WTC11 (cell line): ENCODE measurements around the gene BMP2K. TPM values are rescaled to one million over a fixed set of nuclear protein-coding genes. Genes with fewer than 3 reads are reported as not detected.
"Not testable (repeated sequence)": the region's sequence is repeated elsewhere in the genome, so short reads cannot be mapped to it uniquely, and the experiment has no call there.

ENCODE experiments used
- ATAC-seq: fragments of 200-7000 bp; cut with Tn5 transposase; 2 replicates; pipeline ENCODE4 v1.10.0; 2021; ENCODE audit warnings: mild to moderate bottlenecking, moderate library complexity
- CTCF ChIA-PET: fragments of 300-600 bp; sonication (Branson Sonifier 250); formaldehyde crosslinking; loops from one replicate; lab custom pipeline; 2021; ENCODE audit warnings: antibody characterized with exemption; lab: Charles Lee
- POLR2A ChIA-PET: fragments of 350-600 bp; sonication (Branson Sonifier 250); formaldehyde crosslinking; loops from one replicate; lab custom pipeline; 2021; ENCODE audit warnings: antibody characterized with exemption; lab: Charles Lee
- DNase-seq: peaks from one replicate; pipeline ENCODE4 v3.0.0; 2021; ENCODE audit warnings: low spot score
- H3K27ac Mint-ChIP-seq: 2 replicates; pipeline ENCODE4 v1.8.0; 2021; ENCODE audit warnings: mixed read lengths
- H3K27me3 Mint-ChIP-seq: 2 replicates; pipeline ENCODE4 v1.8.0; 2021; ENCODE audit warnings: low read depth, mild to moderate bottlenecking, moderate library complexity, mixed read lengths
- H3K36me3 Mint-ChIP-seq: 2 replicates; pipeline ENCODE4 v1.8.0; 2021; ENCODE audit warnings: mixed read lengths
- H3K4me1 Mint-ChIP-seq: 2 replicates; pipeline ENCODE4 v1.8.0; 2022; ENCODE audit warnings: mixed read lengths
- H3K4me3 Mint-ChIP-seq: 2 replicates; pipeline ENCODE4 v1.8.0; 2021; ENCODE audit warnings: mild to moderate bottlenecking, moderate library complexity, mixed read lengths
- H3K9me3 Mint-ChIP-seq: 2 replicates; pipeline ENCODE4 v1.8.0; 2021; ENCODE audit warnings: mixed read lengths
- ETV6 ChIP-seq: sonication (generic); formaldehyde crosslinking; IDR thresholded peaks from 2 replicates; pipeline ENCODE4 v1.8.1; 2022; ENCODE audit warnings: mild to moderate bottlenecking, missing genetic modification reagents
- GABPB1 ChIP-seq: sonication (generic); formaldehyde crosslinking; IDR thresholded peaks from 2 replicates; pipeline ENCODE4 v1.8.1; 2023; ENCODE audit warnings: mild to moderate bottlenecking, missing genetic modification reagents
- JAZF1 ChIP-seq: fragments of 250-450 bp; sonication (Bioruptor Pico); IDR thresholded peaks from 2 replicates; pipeline ENCODE4 v1.9.0; 2021; ENCODE audit warnings: moderate library complexity, mild to moderate bottlenecking, inconsistent platforms
- MXD4 ChIP-seq: fragments of 250-450 bp; sonication (Bioruptor Pico); IDR thresholded peaks from 2 replicates; pipeline ENCODE4 v1.8.0; 2021; ENCODE audit warnings: mild to moderate bottlenecking, moderate library complexity, borderline replicate concordance
- NFYB ChIP-seq: sonication (generic); formaldehyde crosslinking; conservative IDR thresholded peaks from 2 replicates; pipeline ENCODE4 v1.8.0; 2022; ENCODE audit warnings: low read depth, missing genetic modification reagents
- SP1 ChIP-seq: sonication (generic); formaldehyde crosslinking; conservative IDR thresholded peaks from 2 replicates; pipeline ENCODE4 v1.8.1; 2022; ENCODE audit warnings: missing genetic modification reagents
- TEAD1 ChIP-seq: sonication (generic); formaldehyde crosslinking; IDR thresholded peaks from 2 replicates; pipeline ENCODE4 v1.8.0; 2022; ENCODE audit warnings: mild to moderate bottlenecking, missing genetic modification reagents
- ZBTB21 ChIP-seq: sonication (generic); formaldehyde crosslinking; IDR thresholded peaks from 2 replicates; pipeline ENCODE4 v1.8.1; 2023; ENCODE audit warnings: mild to moderate bottlenecking, missing genetic modification reagents, borderline replicate concordance
- ZNF138 ChIP-seq: sonication (generic); formaldehyde crosslinking; conservative IDR thresholded peaks from 2 replicates; pipeline ENCODE4 v1.8.1; 2022; ENCODE audit warnings: mild to moderate bottlenecking, moderate library complexity, missing genetic modification reagents
- ZNF219 ChIP-seq: sonication (generic); formaldehyde crosslinking; IDR thresholded peaks from 2 replicates; pipeline ENCODE4 v1.8.0; 2023; ENCODE audit warnings: missing genetic modification reagents, mild to moderate bottlenecking, borderline replicate concordance
- total RNA-seq: library from RNA; stranded (reverse); gene quantifications from 3 replicates; pipeline ENCODE4 v1.2.3, GENCODE V29; 2021
- TF ChIP-seq, protein P1 (sequence below): sonication (generic); formaldehyde crosslinking; IDR thresholded peaks from 2 replicates; pipeline ENCODE4 v1.8.1; 2023; ENCODE audit warnings: mild to moderate bottlenecking, moderate library complexity, missing genetic modification reagents
- TF ChIP-seq, protein P2 (sequence below): fragments of 250-450 bp; sonication (Bioruptor Pico); IDR thresholded peaks from 2 replicates; pipeline ENCODE4 v2.1.2; 2022; ENCODE audit warnings: mild to moderate bottlenecking, moderate library complexity
- TF ChIP-seq, protein P3 (sequence below): sonication (generic); formaldehyde crosslinking; IDR thresholded peaks from 2 replicates; pipeline ENCODE4 v1.8.0; 2022; ENCODE audit warnings: missing genetic modification reagents
- TF ChIP-seq, protein P4 (sequence below): sonication (generic); formaldehyde crosslinking; conservative IDR thresholded peaks from 2 replicates; pipeline ENCODE4 v1.8.1; 2023; ENCODE audit warnings: mild to moderate bottlenecking, low read depth, missing genetic modification reagents, moderate library complexity
- TF ChIP-seq, protein P5 (sequence below): sonication (generic); formaldehyde crosslinking; IDR thresholded peaks from 2 replicates; pipeline ENCODE4 v1.8.0; 2023; ENCODE audit warnings: mild to moderate bottlenecking, missing genetic modification reagents
- TF ChIP-seq, protein P6 (sequence below): sonication (generic); formaldehyde crosslinking; IDR thresholded peaks from 2 replicates; pipeline ENCODE4 v1.8.1; 2023; ENCODE audit warnings: mild to moderate bottlenecking, missing genetic modification reagents, moderate library complexity

The BMP2K gene
- total RNA-seq, 1 experiment from 2014 or later, result 19.9 TPM

DNA sequence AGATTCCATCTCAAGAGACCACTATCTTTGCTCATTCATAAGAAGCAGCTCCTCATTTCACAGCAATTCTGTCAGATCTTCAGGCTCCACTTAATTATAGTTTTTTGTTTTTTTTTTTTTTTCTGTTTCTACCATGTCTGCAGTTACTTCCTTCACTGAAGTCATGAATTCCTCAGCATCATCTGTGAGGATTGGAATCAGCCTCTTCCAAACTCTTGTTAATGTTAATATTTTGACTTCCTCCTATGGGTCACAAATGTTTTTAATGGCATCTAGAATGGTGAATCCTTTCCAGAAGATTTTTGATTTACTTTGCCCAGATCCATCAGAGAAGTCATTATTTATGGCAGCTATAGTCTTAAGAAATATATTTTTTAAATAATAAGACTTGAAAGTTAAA lies 53.1 kb downstream of the BMP2K start:
- CTCF ChIA-PET, result no interaction called here
- Mint-ChIP-seq H3K36me3 (peaks cover 26% of the 10 kb centered on the region), H3K4me3 (no peak overlapping the region), H3K9me3 (no peaks in the 10 kb centered on the region), H3K4me1 (no peaks in the 10 kb centered on the region), H3K27ac (no peak overlapping the region), H3K27me3 (no peaks in the 10 kb centered on the region)
- POLR2A ChIA-PET, result no interaction called here
- DNase-seq, result no peak
- no peak for ATAC-seq
- TF ChIP-seq ZBTB21 (CRISPR knock-in tag) (no peak), MXD4 (CRISPR knock-in tag) (no peak), ZNF138 (no peak), SP1 (CRISPR knock-in tag) (no peak), JAZF1 (CRISPR knock-in tag) (no peak)
- TF ChIP-seq, protein P1, sequence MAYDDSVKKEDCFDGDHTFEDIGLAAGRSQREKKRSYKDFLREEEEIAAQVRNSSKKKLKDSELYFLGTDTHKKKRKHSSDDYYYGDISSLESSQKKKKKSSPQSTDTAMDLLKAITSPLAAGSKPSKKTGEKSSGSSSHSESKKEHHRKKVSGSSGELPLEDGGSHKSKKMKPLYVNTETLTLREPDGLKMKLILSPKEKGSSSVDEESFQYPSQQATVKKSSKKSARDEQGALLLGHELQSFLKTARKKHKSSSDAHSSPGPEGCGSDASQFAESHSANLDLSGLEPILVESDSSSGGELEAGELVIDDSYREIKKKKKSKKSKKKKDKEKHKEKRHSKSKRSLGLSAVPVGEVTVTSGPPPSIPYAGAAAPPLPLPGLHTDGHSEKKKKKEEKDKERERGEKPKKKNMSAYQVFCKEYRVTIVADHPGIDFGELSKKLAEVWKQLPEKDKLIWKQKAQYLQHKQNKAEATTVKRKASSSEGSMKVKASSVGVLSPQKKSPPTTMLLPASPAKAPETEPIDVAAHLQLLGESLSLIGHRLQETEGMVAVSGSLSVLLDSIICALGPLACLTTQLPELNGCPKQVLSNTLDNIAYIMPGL (CRISPR knock-in tag), result no peak
- TF ChIP-seq, protein P2, sequence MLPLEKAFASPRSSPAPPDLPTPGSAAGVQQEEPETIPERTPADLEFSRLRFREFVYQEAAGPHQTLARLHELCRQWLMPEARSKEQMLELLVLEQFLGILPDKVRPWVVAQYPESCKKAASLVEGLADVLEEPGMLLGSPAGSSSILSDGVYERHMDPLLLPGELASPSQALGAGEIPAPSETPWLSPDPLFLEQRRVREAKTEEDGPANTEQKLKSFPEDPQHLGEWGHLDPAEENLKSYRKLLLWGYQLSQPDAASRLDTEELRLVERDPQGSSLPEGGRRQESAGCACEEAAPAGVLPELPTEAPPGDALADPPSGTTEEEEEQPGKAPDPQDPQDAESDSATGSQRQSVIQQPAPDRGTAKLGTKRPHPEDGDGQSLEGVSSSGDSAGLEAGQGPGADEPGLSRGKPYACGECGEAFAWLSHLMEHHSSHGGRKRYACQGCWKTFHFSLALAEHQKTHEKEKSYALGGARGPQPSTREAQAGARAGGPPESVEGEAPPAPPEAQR (CRISPR knock-in tag), result no peak
- TF ChIP-seq, all 79 proteins: peak for 0

DNA sequence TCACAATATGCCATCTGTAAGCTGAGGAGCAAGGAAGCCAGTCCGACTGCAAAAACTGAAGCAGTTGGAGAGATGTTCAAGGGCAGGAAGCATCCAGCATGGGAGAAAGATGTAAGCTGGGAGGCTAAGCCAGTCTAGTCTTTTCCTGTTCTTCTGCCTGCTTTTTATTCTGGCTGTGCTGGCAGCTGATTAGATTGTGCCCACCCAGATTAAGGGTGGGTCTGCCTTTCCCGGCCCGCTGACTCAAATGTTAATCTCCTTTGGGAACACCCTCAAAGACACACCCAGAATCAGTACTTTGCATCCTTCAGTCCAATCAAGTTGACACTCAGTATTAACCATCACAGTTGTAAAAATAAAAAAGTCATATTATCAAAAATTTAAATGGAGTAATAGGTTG lies 63.5 kb downstream of the BMP2K start:
- H3K36me3 Mint-ChIP-seq, result peaks cover 27% of the 10 kb centered on the region
- H3K4me1 Mint-ChIP-seq, DNase-seq, ATAC-seq, CTCF ChIA-PET, H3K27ac Mint-ChIP-seq, H3K27me3 Mint-ChIP-seq, H3K4me3 Mint-ChIP-seq, POLR2A ChIA-PET: not testable (repeated sequence)
- H3K9me3 Mint-ChIP-seq, result peaks cover 21% of the 10 kb centered on the region

DNA sequence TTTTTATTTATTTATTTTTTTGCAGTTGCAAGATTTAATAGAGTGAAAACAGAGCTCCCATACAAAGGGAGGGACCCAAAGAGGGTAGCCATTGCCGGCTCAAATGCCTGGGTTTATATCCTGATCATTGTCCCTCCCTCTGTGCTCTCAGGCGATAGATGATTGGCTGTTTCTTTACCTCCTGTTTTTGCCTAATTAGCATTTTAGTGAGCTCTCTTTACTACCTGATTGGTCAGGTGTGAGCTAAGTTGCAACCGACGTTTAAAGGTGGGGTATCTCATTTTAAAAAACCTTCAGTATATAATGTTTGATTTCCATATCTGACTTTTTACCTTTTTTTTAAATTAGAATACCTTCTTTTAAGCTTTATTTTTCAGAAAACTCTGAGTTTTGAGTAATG lies 64.1 kb downstream of the BMP2K start:
- POLR2A ChIA-PET, H3K4me1 Mint-ChIP-seq, DNase-seq, H3K27ac Mint-ChIP-seq, H3K4me3 Mint-ChIP-seq, H3K27me3 Mint-ChIP-seq, ATAC-seq, CTCF ChIA-PET: not testable (repeated sequence)
- Mint-ChIP-seq H3K36me3 (peaks cover 27% of the 10 kb centered on the region), H3K9me3 (peaks cover 21% of the 10 kb centered on the region)

DNA sequence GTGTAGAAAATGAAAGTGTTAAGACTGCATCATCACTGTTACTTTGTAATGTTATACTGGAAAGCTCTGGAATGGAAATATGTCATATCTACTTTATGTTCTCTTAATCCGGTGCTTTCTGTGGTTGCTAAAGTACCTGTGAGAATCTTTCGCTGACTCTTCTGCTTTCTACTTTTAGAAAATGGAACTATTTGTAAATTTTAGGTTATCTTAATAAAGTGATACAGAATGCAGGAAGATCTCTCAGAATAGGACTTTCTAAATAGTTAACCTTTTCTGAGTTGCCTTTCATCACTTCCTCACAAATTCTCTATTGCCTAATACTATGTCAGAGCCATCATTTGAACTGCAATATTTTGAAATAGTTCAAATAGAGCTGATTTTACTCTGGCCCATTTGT lies 69.3 kb downstream of the BMP2K start:
- ChIA-PET CTCF (no interaction called here), POLR2A (no interaction called here)
- DNase-seq (no peak), ATAC-seq (no peak)
- H3K4me1 Mint-ChIP-seq, result no peaks in the 10 kb centered on the region
- no peak overlapping the region for H3K27ac Mint-ChIP-seq
- no peaks in the 10 kb centered on the region for H3K9me3 Mint-ChIP-seq
- H3K27me3 Mint-ChIP-seq, result no peaks in the 10 kb centered on the region
- no peak overlapping the region for H3K4me3 Mint-ChIP-seq
- H3K36me3 Mint-ChIP-seq, result 0 out of 2 replicates have a peak, but pooled peaks cover 5% of the 10 kb centered on the region
- no peak for TF ChIP-seq GABPB1 (CRISPR knock-in tag)
- TF ChIP-seq, protein P3, sequence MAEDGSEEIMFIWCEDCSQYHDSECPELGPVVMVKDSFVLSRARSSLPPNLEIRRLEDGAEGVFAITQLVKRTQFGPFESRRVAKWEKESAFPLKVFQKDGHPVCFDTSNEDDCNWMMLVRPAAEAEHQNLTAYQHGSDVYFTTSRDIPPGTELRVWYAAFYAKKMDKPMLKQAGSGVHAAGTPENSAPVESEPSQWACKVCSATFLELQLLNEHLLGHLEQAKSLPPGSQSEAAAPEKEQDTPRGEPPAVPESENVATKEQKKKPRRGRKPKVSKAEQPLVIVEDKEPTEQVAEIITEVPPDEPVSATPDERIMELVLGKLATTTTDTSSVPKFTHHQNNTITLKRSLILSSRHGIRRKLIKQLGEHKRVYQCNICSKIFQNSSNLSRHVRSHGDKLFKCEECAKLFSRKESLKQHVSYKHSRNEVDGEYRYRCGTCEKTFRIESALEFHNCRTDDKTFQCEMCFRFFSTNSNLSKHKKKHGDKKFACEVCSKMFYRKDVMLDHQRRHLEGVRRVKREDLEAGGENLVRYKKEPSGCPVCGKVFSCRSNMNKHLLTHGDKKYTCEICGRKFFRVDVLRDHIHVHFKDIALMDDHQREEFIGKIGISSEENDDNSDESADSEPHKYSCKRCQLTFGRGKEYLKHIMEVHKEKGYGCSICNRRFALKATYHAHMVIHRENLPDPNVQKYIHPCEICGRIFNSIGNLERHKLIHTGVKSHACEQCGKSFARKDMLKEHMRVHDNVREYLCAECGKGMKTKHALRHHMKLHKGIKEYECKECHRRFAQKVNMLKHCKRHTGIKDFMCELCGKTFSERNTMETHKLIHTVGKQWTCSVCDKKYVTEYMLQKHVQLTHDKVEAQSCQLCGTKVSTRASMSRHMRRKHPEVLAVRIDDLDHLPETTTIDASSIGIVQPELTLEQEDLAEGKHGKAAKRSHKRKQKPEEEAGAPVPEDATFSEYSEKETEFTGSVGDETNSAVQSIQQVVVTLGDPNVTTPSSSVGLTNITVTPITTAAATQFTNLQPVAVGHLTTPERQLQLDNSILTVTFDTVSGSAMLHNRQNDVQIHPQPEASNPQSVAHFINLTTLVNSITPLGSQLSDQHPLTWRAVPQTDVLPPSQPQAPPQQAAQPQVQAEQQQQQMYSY, result no peak
- TF ChIP-seq, protein P4, sequence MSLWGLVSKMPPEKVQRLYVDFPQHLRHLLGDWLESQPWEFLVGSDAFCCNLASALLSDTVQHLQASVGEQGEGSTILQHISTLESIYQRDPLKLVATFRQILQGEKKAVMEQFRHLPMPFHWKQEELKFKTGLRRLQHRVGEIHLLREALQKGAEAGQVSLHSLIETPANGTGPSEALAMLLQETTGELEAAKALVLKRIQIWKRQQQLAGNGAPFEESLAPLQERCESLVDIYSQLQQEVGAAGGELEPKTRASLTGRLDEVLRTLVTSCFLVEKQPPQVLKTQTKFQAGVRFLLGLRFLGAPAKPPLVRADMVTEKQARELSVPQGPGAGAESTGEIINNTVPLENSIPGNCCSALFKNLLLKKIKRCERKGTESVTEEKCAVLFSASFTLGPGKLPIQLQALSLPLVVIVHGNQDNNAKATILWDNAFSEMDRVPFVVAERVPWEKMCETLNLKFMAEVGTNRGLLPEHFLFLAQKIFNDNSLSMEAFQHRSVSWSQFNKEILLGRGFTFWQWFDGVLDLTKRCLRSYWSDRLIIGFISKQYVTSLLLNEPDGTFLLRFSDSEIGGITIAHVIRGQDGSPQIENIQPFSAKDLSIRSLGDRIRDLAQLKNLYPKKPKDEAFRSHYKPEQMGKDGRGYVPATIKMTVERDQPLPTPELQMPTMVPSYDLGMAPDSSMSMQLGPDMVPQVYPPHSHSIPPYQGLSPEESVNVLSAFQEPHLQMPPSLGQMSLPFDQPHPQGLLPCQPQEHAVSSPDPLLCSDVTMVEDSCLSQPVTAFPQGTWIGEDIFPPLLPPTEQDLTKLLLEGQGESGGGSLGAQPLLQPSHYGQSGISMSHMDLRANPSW (CRISPR knock-in tag), result no peak
- no peak for TF ChIP-seq ZNF219 (CRISPR knock-in tag)
- no peak for TF ChIP-seq TEAD1 (CRISPR knock-in tag)
- TF ChIP-seq, protein P5, sequence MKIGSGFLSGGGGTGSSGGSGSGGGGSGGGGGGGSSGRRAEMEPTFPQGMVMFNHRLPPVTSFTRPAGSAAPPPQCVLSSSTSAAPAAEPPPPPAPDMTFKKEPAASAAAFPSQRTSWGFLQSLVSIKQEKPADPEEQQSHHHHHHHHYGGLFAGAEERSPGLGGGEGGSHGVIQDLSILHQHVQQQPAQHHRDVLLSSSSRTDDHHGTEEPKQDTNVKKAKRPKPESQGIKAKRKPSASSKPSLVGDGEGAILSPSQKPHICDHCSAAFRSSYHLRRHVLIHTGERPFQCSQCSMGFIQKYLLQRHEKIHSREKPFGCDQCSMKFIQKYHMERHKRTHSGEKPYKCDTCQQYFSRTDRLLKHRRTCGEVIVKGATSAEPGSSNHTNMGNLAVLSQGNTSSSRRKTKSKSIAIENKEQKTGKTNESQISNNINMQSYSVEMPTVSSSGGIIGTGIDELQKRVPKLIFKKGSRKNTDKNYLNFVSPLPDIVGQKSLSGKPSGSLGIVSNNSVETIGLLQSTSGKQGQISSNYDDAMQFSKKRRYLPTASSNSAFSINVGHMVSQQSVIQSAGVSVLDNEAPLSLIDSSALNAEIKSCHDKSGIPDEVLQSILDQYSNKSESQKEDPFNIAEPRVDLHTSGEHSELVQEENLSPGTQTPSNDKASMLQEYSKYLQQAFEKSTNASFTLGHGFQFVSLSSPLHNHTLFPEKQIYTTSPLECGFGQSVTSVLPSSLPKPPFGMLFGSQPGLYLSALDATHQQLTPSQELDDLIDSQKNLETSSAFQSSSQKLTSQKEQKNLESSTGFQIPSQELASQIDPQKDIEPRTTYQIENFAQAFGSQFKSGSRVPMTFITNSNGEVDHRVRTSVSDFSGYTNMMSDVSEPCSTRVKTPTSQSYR, result no peak
- TF ChIP-seq ETV6, result no peak
- TF ChIP-seq, protein P6, sequence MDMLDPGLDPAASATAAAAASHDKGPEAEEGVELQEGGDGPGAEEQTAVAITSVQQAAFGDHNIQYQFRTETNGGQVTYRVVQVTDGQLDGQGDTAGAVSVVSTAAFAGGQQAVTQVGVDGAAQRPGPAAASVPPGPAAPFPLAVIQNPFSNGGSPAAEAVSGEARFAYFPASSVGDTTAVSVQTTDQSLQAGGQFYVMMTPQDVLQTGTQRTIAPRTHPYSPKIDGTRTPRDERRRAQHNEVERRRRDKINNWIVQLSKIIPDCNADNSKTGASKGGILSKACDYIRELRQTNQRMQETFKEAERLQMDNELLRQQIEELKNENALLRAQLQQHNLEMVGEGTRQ (CRISPR knock-in tag), result no peak
- TF ChIP-seq NFYB (CRISPR knock-in tag), result no peak
